ENCODE results near the gene DEDD.

DNA sequence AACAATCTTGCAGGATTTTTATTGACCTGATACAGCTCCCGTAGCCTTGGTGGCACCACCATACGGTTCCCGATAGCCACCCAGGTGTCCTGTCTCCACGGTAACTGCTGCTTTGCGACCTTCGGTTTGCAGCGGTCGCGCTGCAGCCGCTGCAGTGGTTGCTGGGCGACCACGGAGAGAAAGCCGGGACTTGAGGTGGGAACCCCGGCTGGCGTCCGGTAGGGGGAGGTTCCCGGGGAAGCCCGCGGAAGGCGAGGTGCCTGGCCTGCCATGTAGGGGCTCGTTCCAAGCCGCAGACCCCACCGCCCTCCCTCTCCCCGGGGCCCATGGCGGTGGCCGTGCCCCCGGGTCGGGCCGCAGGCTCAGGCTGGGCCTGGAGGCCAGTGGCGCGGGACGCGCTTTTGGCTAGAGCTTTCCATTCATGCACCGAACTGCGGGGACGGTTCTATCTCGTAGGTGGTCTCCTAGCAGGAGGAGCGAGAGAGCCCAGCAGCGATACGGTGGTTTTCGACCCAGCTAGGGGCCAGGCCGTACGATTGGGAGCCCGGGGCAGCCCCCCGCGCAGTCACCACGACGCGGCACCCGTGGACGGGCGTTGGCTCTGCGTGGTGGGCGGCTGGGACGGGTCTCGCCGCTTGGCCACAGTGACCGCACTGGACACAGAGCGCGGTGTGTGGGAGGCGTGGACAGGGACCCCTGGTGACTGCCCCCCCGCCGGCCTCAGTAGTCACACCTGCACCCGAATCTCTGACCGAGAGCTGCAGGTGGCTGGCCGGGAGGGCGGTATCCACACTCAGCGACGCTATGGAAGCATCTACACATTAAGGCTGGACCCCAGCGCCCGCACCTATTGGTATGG lies 34.0 kb downstream of the DEDD start, which contains the start of gene KLHDC9:
- no peak for TF ChIP-seq SIN3A (IDR thresholded peaks at IDR 0.05; ENCODE audit: borderline replicate concordance, insufficient read depth, low read length)
- no peak for TF ChIP-seq POLR2AphosphoS5 (IDR thresholded peaks at IDR 0.05; ENCODE audit: low read depth, low read length)
- no peak for TF ChIP-seq TAF1 (IDR thresholded peaks at IDR 0.05; ENCODE audit: borderline replicate concordance, insufficient read depth, low read length)
- TF ChIP-seq, protein P1, sequence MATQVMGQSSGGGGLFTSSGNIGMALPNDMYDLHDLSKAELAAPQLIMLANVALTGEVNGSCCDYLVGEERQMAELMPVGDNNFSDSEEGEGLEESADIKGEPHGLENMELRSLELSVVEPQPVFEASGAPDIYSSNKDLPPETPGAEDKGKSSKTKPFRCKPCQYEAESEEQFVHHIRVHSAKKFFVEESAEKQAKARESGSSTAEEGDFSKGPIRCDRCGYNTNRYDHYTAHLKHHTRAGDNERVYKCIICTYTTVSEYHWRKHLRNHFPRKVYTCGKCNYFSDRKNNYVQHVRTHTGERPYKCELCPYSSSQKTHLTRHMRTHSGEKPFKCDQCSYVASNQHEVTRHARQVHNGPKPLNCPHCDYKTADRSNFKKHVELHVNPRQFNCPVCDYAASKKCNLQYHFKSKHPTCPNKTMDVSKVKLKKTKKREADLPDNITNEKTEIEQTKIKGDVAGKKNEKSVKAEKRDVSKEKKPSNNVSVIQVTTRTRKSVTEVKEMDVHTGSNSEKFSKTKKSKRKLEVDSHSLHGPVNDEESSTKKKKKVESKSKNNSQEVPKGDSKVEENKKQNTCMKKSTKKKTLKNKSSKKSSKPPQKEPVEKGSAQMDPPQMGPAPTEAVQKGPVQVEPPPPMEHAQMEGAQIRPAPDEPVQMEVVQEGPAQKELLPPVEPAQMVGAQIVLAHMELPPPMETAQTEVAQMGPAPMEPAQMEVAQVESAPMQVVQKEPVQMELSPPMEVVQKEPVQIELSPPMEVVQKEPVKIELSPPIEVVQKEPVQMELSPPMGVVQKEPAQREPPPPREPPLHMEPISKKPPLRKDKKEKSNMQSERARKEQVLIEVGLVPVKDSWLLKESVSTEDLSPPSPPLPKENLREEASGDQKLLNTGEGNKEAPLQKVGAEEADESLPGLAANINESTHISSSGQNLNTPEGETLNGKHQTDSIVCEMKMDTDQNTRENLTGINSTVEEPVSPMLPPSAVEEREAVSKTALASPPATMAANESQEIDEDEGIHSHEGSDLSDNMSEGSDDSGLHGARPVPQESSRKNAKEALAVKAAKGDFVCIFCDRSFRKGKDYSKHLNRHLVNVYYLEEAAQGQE (IDR thresholded peaks at IDR 0.05; ENCODE audit: insufficient read depth in 1 of 2, low read depth in 2 of 2, low read length in 2 of 2) = no peak

All from PFSK-1 (cell line).